GM13977 (cell line): ENCODE results near the gene EEFSEC.

Experiments used
- DNase-seq: peaks from one replicate; pipeline ENCODE4 v3.0.0; 2012; ENCODE audit warnings: low spot score
- in situ Hi-C: fragments of 300-500 bp; cut with MboI; formaldehyde crosslinking; loops from one replicate; pipeline ENCODE4 v1.12.0; 2022; ENCODE audit warnings: low sequenced_read_pairs, low pct_unique_long_range_greater_than_20kb, mixed read lengths, inconsistent platforms; ENCODE audit not compliant: unreplicated experiment
- TF ChIP-seq, protein P1 (sequence below): IDR thresholded peaks from 2 replicates; pipeline ENCODE4 v1.5.1; 2012; ENCODE audit warnings: mild to moderate bottlenecking, control low read depth; ENCODE audit not compliant: insufficient read depth; ENCODE audit errors: extremely low read depth, missing control alignments

Gene EEFSEC

DNA sequence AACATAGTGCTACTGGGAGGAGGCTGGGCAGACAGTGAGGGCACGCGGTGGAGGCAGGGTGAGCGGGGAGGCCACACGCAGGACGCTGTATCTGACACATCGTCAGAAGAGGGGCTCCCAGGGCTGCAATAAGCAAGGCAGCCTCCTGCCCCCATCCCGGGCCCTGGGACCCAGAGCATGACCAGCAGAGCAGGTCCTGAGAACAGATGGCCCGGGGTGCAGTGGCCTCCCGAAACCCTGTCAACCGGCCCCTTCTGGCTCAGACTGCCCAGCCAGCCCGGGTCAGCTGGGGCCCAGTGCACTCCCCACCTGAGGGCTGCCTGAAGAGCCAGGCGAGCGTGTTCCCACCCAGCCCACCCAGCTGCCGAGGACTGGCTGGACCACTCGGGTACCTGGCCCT, 276.0 kb downstream of the EEFSEC start:
- TF ChIP-seq, protein P1, sequence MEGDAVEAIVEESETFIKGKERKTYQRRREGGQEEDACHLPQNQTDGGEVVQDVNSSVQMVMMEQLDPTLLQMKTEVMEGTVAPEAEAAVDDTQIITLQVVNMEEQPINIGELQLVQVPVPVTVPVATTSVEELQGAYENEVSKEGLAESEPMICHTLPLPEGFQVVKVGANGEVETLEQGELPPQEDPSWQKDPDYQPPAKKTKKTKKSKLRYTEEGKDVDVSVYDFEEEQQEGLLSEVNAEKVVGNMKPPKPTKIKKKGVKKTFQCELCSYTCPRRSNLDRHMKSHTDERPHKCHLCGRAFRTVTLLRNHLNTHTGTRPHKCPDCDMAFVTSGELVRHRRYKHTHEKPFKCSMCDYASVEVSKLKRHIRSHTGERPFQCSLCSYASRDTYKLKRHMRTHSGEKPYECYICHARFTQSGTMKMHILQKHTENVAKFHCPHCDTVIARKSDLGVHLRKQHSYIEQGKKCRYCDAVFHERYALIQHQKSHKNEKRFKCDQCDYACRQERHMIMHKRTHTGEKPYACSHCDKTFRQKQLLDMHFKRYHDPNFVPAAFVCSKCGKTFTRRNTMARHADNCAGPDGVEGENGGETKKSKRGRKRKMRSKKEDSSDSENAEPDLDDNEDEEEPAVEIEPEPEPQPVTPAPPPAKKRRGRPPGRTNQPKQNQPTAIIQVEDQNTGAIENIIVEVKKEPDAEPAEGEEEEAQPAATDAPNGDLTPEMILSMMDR = no peak
- in situ Hi-C loops = no loop called here

GRCh38 chr3:128429751-128430150, 276.5 kb downstream of the EEFSEC start:
- no peak for DNase-seq
- TF ChIP-seq, protein P1 = no peak
- in situ Hi-C loops = no loop called here

More for the DNA sequence above, 276.0 kb downstream of the EEFSEC start:
- no peak for DNase-seq

DNA sequence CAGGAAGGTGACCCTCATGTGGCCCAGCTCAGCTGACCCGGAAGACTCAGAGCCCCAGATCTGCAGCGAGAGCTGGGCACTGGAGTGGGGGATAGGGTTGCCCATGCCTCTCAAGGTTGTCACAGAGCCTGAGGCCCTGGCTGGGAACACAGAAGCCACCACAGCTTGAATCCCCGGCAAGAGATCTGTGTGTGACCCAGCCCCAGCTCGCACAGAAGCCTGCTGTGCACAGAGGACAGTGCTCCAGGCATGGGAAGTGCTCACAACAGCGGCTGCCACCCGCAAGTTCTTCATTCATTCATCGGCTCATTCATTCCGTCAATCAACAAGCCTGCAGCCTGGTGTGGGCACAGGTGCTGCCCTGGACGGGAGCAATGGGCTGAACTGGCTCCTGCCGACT, 277.0 kb downstream of the EEFSEC start:
- TF ChIP-seq, protein P1 = no peak
- in situ Hi-C loops = no loop called here
- DNase-seq = no peak

DNA sequence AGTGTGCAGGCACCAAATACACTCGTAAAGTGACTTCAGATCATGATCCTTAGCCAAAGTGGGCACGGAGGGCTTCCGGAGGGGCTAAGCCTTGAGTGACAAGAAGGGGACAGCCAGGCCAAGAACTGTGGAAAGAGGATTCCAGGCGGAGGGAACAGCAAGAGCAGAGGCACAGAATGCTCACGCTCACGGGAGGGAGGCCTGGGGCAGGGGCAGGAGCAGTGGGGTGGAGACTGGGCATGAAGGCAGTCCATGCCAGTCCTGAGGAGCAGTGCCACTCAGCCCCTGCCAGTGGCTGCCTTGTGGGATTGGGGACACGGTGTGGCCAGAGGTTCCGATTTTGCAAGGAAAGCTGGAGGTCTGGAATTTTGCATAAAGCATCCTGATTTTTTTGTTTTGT, 277.4 kb downstream of the EEFSEC start:
- TF ChIP-seq, protein P1 = no peak
- DNase-seq = no peak
- in situ Hi-C loops = no loop called here

- in situ Hi-C loops = no loop called here
- DNase-seq = no peak
- TF ChIP-seq, protein P1 = no peak
Measured at GRCh38 chr3:128431803-128432300, 278.6 kb downstream of the EEFSEC start.

DNA sequence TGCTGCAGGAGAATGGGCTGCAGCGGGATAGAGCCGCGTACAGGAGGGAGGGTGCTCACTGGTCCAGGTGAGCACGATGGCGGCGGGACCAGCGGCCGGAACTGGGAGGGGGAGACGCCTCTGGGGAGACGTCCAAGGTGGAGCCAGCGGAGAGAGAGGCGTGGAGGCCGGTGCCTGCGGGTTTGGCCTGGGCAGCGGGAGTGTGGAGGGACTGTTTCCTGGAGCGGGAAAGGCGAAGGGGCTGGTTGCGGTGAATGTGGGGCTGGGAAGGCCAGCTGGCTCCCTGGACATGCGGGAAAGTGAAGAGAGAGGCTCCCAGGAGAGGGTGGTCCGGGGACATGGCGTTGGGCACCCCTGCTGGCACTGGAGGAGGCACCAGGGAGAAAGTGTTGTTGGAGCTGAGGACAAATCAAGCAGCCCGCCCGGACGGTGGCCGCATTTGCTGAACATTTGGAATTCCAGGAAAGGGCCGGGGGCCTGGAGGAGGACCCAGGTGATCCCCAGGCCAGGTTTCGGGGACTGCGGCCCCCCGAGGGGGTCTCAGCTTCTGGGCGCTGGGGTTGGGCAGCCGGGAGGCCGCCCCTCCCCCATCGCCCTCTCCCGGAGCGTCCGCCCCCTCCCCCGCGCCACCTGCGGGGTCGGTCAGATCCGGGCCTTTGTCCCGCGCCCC, 279.2 kb downstream of the EEFSEC start:
- in situ Hi-C loops = no loop called here
- no peak for DNase-seq
- TF ChIP-seq, protein P1 = no peak
